BJ (cell line): ENCODE data around the gene MSMP. TPM values are rescaled to one million over a fixed set of nuclear protein-coding genes. Genes with fewer than 3 reads are reported as not detected.

Experiments used
- CTCF ChIA-PET: fragments of 350-600 bp; formaldehyde crosslinking; extraction: SDS; loops from one replicate; lab custom pipeline; 2021; ENCODE audit warnings: antibody characterized with exemption, inconsistent platforms; lab: Yijun Ruan, JAX
- POLR2A ChIA-PET: fragments of 300-600 bp; sonication (Branson Sonifier 250); formaldehyde crosslinking; extraction: SDS; loops from one replicate; lab custom pipeline; 2021; ENCODE audit warnings: antibody characterized with exemption; lab: Charles Lee
- DNase-seq: peaks from one replicate; pipeline ENCODE4 v3.0.0-alpha.2; 2011; ENCODE audit warnings: low read depth
- H3K27me3 ChIP-seq: 2 replicates; pipeline ENCODE4 v1.6.0; 2011; ENCODE audit warnings: low read length; ENCODE audit not compliant: control insufficient read depth, insufficient read depth
- H3K36me3 ChIP-seq: 2 replicates; pipeline ENCODE4 v1.5.1; 2011; ENCODE audit warnings: low read length; ENCODE audit not compliant: control insufficient read depth, insufficient read depth
- H3K4me3 ChIP-seq: 2 replicates; pipeline ENCODE4 v1.5.1; 2011; ENCODE audit warnings: low read depth, mild to moderate bottlenecking, control low read depth, low read length
- CTCF ChIP-seq: IDR thresholded peaks from 2 replicates; pipeline ENCODE4 v1.5.1; 2011; ENCODE audit warnings: low read depth, mild to moderate bottlenecking, control low read depth, inconsistent platforms, low read length, moderate library complexity; ENCODE audit not compliant: insufficient read depth
- polyA plus RNA-seq: library from polyadenylated mRNA; depleted of rRNA; stranded (reverse); fragments of >200 nt; gene quantifications from 2 replicates; pipeline ENCODE4 v1.2.3, GENCODE V29; 2011

MSMP gene
- polyA plus RNA-seq, 1 experiment: not detected

- no peaks in the 10 kb centered on the region for H3K27me3 ChIP-seq
- TF ChIP-seq CTCF: no peak
- POLR2A ChIA-PET: no interaction called here
- no peak for DNase-seq
- no peak overlapping the region for H3K4me3 ChIP-seq
- peaks cover 63% of the 10 kb centered on the region for H3K36me3 ChIP-seq
- CTCF ChIA-PET: interaction anchor here (1.0 to 16.4 kb wide), 4 partner anchors 10 to 51 kb away, joined by 3 to 177 read pairs (median 4); no protein-coding TSS in a partner anchor
Observed at GRCh38 chr9:35710818-35711500, 43.1 kb downstream of the MSMP start.

GRCh38 chr9:35708146-35708545 is 45.9 kb downstream of the MSMP start:
- Histone ChIP-seq H3K27me3 (no peaks in the 10 kb centered on the region), H3K36me3 (peaks cover 72% of the 10 kb centered on the region), H3K4me3 (no peak overlapping the region)
- DNase-seq: no peak
- no peak for TF ChIP-seq CTCF
- ChIA-PET POLR2A (no interaction called here), CTCF (interaction anchor here (1.2 to 16.4 kb wide), 3 partner anchors 9 to 20 kb away, joined by 5 to 177 read pairs (median 5); no protein-coding TSS in a partner anchor)

- TF ChIP-seq CTCF: no peak
- ChIA-PET POLR2A (no interaction called here), CTCF (interaction anchor here (0.6 to 16.4 kb wide), 4 partner anchors 10 to 191 kb away, joined by 3 to 177 read pairs (median 4); no protein-coding TSS in a partner anchor)
- Histone ChIP-seq H3K4me3 (no peak overlapping the region), H3K27me3 (no peaks in the 10 kb centered on the region), H3K36me3 (peaks cover 71% of the 10 kb centered on the region)
- DNase-seq: no peak
Observed at GRCh38 chr9:35706951-35707350, 47.1 kb downstream of the MSMP start.

- H3K36me3 ChIP-seq: peaks cover 68% of the 10 kb centered on the region
- DNase-seq: no peak
- ChIA-PET POLR2A (no interaction called here), CTCF (interaction anchor here (0.9 to 16.4 kb wide), 3 partner anchors 9 to 84 kb away, joined by 3 to 177 read pairs (median 3); no protein-coding TSS in a partner anchor)
- no peak overlapping the region for H3K4me3 ChIP-seq
- TF ChIP-seq CTCF: no peak
- no peaks in the 10 kb centered on the region for H3K27me3 ChIP-seq
Observed at GRCh38 chr9:35705836-35706430, 48.1 kb downstream of the MSMP start.

- Histone ChIP-seq H3K27me3 (no peaks in the 10 kb centered on the region), H3K36me3 (peaks cover 65% of the 10 kb centered on the region), H3K4me3 (no peak overlapping the region)
- no peak for DNase-seq
- CTCF ChIA-PET: interaction anchor here (0.7 to 16.4 kb wide), 4 partner anchors 8 to 85 kb away, joined by 3 to 177 read pairs (median 3); no protein-coding TSS in a partner anchor
- no peak for TF ChIP-seq CTCF
- POLR2A ChIA-PET: no interaction called here
Observed at GRCh38 chr9:35705372-35705771, 48.7 kb downstream of the MSMP start.
